GM21526 (cell line): Measurements from ENCODE around the gene MIER1.
"Not testable (repeated sequence)": the region's sequence is repeated elsewhere in the genome, so short reads cannot be mapped to it uniquely, and the experiment has no call there.

ENCODE experiments used
- ATAC-seq: cut with Tn5 transposase; IDR thresholded peaks from one replicate; pipeline ENCODE4 v1.9.1; 2021; ENCODE audit warnings: moderate library complexity; ENCODE audit not compliant: unreplicated experiment, low FRiP score

The MIER1 gene

GRCh38 chr1:66937529-66938234 lies 12.9 kb downstream of the MIER1 start:
- ATAC-seq, result no peak

DNA sequence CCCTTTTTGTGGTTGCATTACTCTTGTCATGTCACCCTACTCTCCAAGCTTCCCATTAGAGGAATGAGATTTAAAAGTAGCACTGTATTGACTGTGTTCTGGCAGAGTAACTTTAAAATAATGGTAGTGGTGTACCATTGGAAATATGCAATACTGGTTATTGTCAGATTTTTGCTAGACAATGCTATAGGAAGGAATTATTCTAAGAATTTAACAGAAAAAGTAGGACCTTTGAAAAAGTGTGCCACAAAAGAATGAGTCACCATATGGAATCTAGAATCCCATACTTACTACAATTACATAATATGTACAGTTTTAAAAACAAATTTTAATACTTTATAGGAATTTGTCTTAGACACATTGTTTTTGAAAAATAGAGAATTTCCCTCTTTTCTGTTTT lies 13.8 kb downstream of the MIER1 start:
- ATAC-seq, result no peak

DNA sequence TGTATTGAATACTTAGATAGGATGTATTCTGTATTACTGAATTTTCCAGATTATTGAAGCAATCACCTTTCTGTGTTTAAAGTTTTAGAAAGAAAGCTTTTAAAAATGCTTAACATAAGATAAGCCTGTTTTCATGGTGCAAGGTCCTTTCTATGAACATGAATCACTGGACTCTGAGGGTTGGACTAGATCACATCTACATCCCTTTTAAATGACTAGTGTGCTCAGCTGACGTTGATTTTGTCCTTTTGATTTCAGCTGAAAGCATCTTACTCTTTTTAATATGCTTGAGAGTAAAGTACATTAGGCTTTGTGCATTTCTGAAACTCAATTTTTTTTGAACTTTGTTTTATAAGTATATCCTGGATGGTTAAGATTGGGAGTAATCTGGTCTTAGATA lies 16.2 kb downstream of the MIER1 start:
- ATAC-seq, result no peak

DNA sequence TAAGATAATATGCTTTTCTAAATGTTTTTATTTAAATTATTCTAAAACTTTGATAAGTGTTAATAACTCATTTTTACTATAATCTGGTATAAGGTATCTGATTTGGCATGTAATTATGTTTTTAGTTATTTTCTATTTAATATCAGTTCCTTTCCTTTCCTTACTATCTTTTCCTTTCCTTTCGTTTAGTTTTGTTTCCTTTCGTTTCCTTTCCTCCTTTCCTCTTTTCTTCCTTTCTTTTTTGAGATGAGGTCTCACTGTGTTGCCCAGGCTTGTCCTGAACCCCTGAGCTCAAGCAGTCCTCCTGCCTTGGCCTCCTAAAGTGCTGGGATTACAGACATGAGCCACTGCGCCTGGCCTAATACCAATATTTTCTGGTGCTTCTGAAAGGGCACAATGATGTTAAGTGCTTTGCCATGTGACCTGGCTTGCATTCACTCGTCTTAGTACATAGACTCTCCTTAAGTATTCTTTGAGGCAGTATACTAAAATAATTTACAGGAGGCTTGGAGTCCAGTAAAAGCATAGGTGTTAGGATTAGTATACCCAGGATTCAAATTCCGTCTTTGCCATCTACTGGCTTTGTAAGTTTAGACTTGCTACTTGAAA lies 18.7 kb downstream of the MIER1 start:
- no peak for ATAC-seq

- ATAC-seq, result no peak
Observed at GRCh38 chr1:66944330-66945274, 19.8 kb downstream of the MIER1 start.

DNA sequence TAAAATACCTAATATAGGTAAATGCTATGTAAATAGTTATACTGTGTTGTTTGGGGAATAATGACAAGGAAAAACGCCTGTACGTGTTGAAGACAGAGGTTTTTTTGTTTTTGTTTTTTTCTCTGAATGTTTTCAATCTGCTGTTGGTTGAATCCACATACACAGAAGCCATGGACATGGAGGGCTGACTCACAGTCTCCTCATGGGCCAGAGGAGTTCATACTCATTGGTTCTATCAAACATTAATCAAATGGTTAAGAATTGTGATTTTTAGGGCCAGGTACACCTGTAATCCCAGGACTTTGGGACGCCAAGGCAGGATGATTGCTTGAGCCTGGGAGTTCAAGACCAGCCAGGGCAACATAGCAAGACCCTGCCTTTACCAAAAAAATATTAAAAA lies 20.5 kb downstream of the MIER1 start:
- ATAC-seq, result no peak

DNA sequence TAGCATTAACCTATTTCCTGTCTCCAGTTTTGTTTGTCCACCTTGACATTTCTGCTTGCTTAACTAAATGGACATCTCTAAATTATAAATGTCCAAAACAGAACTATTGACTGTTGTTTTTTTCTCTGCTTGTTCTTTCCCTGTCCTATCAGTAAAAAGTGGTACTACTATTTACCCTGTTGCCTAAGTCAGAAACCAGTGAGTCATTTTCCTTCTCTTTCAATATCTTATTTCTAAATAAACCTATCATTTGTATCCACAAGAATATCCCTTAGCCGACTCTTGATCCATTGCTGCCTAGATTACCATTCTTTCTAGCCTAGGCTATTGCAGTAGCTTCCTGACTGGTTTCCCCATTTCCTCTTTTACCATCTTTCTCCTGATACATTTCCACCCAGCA lies 22.5 kb downstream of the MIER1 start:
- no peak for ATAC-seq

GRCh38 chr1:66951513-66951912 lies 26.7 kb downstream of the MIER1 start:
- ATAC-seq, result no peak

- peak; percentile 48 for ATAC-seq
Observed at GRCh38 chr1:66954208-66954607, 29.4 kb downstream of the MIER1 start.

DNA sequence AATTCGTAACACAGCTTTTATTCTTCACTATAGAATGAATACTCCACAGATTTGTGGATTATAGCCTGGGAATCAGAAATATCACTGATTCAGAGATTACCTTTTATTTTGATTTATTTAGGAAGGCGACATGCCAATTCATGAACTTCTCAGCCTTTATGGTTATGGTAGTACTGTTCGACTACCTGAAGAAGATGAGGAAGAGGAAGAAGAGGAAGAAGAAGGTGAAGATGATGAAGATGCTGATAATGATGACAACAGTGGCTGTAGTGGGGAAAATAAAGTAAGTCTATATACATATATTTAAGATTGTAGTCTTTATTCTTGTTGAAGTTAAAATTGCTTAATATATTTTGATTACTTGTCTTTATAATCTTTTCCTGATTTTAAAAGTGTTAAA lies 33.1 kb downstream of the MIER1 start:
- no peak for ATAC-seq

GRCh38 chr1:66966188-66966873 lies 41.5 kb downstream of the MIER1 start:
- ATAC-seq, result not testable (repeated sequence)

DNA sequence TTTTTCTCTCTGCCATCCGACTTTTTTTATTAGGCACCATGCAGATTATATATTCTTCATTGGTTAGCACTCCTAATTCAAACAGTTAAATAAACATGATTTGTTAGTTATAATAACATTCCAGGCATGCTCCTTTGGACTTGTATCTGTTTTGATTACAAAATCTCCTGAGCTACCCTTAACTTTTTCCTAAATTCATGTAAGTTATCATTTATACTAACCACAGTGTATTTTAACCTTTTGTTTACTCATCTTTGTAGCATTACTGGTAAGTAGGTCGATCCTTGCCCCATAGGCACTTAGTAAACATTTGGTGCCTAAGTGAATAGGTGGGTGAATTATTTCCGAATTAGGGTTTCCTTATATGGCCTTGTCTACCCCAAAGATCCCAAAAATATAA lies 43.8 kb downstream of the MIER1 start:
- no peak for ATAC-seq

GRCh38 chr1:66978201-66978600 lies 53.4 kb downstream of the MIER1 start:
- no peak for ATAC-seq

- ATAC-seq, result not testable (repeated sequence)
Observed at GRCh38 chr1:66979621-66980020, 54.8 kb downstream of the MIER1 start.

DNA sequence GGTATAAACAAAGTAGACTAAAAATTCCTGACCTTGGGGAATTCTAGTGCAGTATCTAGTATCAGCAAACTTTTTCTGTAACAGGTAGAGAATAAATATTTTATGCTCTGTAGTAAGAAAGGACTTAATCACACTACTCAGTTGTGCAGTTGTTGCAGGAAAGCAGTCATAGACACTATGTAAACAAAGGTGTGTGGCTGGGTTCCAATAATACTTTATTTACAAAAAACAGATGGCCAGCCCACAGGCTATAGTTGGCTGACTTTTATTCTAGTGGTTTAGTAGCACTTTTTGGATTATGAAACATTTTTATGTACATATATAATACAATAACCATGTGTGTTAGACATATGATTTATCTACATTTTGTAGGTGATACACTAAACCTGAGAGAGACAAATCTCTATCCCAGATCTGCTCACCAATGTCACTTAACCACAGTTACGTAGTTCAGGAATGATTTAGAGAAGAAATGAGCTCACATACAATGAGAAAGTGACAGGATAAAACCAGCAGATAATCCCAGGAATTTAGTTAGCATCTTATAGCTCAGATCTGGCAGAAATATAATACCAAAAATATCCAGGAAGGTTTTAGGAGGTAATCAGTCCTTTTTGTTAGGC lies 56.1 kb downstream of the MIER1 start:
- ATAC-seq, result no peak

- no peak for ATAC-seq
Observed at GRCh38 chr1:66981679-66982078, 56.9 kb downstream of the MIER1 start.

DNA sequence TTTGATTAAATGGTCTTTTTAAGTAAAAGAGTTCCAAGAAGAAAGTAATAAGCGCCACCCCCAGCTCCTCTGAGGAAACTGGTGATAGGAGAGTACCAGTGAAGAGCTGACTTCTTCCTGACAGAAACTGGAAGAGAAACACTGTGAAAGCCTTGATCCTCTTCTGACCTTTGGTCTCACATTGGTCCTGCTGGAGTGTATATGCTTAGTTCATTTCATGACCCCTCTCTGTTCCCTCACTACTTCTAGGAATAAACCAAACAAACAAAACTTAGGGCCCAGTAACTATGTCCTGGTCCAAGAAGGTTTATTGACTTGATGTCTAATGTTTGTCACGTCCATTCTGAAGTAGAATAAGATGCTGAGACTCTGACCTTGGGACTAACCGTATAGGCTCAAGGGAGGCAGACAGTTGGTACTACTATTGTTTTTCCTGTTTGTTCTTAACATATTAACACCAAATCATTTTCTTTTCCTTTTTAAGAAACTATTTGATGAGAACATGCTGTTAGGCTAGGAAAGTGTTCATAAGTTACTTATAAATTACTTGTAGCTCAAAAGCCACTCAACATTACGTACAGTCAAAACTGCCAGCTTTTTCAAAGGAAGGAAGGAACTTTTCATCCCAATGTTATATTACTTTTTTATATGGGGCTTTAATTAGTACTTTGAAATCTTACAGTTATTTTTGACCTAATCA lies 57.9 kb downstream of the MIER1 start:
- peak; percentile 47 for ATAC-seq

DNA sequence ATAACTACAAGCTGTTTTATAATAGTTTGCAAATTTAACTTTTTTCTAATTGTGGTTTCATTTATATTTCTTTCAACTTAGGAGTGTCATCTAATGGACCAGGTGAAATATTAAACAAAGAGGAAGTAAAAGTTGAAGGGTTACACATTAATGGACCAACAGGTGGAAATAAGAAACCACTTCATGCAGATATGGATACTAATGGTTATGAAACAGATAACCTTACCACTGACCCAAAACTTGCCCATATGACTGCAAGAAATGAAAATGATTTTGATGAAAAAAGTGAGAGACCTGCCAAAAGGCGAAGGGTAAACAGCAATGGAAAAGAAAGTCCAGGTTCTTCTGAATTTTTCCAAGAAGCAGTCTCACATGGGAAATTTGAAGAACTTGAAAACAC lies 59.7 kb downstream of the MIER1 start:
- ATAC-seq, result peak; percentile 85

GRCh38 chr1:66985835-66986234 lies 61.0 kb downstream of the MIER1 start:
- ATAC-seq, result no peak

GRCh38 chr1:66993076-66993475 lies 68.3 kb downstream of the MIER1 start:
- ATAC-seq, result no peak
